ENCODE data around the gene MARVELD1. TPM values are rescaled to one million over a fixed set of nuclear protein-coding genes. Genes with fewer than 3 reads are reported as not detected.

MARVELD1 gene
- total and polyA plus RNA-seq, 2 of the 13 experiments (the other 11 are each of a cell fraction or from before 2014, with no cell fraction given) = not detected

GRCh38 chr10:97686962-97687784 lies 26.4 kb upstream of the MARVELD1 start, which contains the start of gene AVPI1 (continued):
- TF ChIP-seq CERS6 (CRISPR knock-in tag; IDR thresholded peaks at IDR 0.05) (peak; percentile 76; the same call in 1 of the 2 replicates), GRHL1 (CRISPR knock-in tag; conservative IDR thresholded peaks at IDR 0.05) (no peak), ZFP62 (CRISPR knock-in tag; IDR thresholded peaks at IDR 0.05) (no peak), FOXO1 (CRISPR knock-in tag; IDR thresholded peaks at IDR 0.05) (peak; percentile 70; the same call in 1 of the 2 replicates), TBX3 (IDR thresholded peaks at IDR 0.05; ENCODE audit: borderline replicate concordance) (peak; percentile 23; the same call in 1 of the 2 replicates), RBM39 (IDR thresholded peaks at IDR 0.05; ENCODE audit: low read depth, low read length, poor library complexity, severe bottlenecking) (peak; percentile 52), ATAD3A (CRISPR knock-in tag; IDR thresholded peaks at IDR 0.05) (no peak), MTF2 (CRISPR knock-in tag; IDR thresholded peaks at IDR 0.05; ENCODE audit: borderline replicate concordance) (no peak; the same call in 1 of the 2 replicates), HNRNPUL1 (IDR thresholded peaks at IDR 0.05; ENCODE audit: low read depth, low read length) (peak; percentile 91; the same call in 1 of the 2 replicates), SCMH1 (CRISPR knock-in tag; IDR thresholded peaks at IDR 0.05; ENCODE audit: borderline replicate concordance) (no peak), ZNF615 (CRISPR knock-in tag; IDR thresholded peaks at IDR 0.05; ENCODE audit: borderline replicate concordance) (no peak), GPN1 (CRISPR knock-in tag; IDR thresholded peaks at IDR 0.05; ENCODE audit: borderline replicate concordance) (peak; percentile 57; the same call in 1 of the 2 replicates), NFATC3 (CRISPR knock-in tag; IDR thresholded peaks at IDR 0.05) (peak; percentile 78; the same call in 1 of the 2 replicates), GLI4 (CRISPR knock-in tag; IDR thresholded peaks at IDR 0.05; ENCODE audit: borderline replicate concordance) (0 out of 2 replicates have a peak, but pooled peaks have one; percentile 49), ATF7 (IDR thresholded peaks at IDR 0.05) (peak; percentile 26; the same call in 1 of the 2 replicates), ATF7 (CRISPR knock-in tag; IDR thresholded peaks at IDR 0.05) (peak; percentile 90), IKZF5 (CRISPR knock-in tag; IDR thresholded peaks at IDR 0.05) (peak; percentile 90), YY1 (IDR thresholded peaks at IDR 0.05; ENCODE audit: insufficient read depth, insufficient replicate concordance, low read depth, low read length) (peak; percentile 54), ARID3A (IDR thresholded peaks at IDR 0.05; ENCODE audit: low read depth, low read length) (no peak), FOXO4 (CRISPR knock-in tag; conservative IDR thresholded peaks at IDR 0.05) (no peak), ZNF720 (CRISPR knock-in tag; IDR thresholded peaks at IDR 0.05) (no peak), KDM3A (CRISPR knock-in tag; IDR thresholded peaks at IDR 0.05; ENCODE audit: low read depth) (peak; percentile 92)

Measured in HepG2 (cell line).